PC-3 (cell line): ENCODE data around the gene TDRD7. TPM values are rescaled to one million over a fixed set of nuclear protein-coding genes. Genes with fewer than 3 reads are reported as not detected.

Source experiments
- ATAC-seq: fragments of 200-7000 bp; cut with Tn5 transposase; 2 replicates; pipeline ENCODE4 v1.9.1; 2020; ENCODE audit warnings: mild to moderate bottlenecking, moderate library complexity
- BruUV-seq: library from RNA; stranded (reverse); fragments of 400-500 nt; replicated peaks from 2 replicates; lab custom pipeline; 2021; lab: Mats Ljungman, UMichigan
- CTCF ChIA-PET: fragments of 300-600 bp; sonication (Branson Sonifier 250); formaldehyde crosslinking; loops from one replicate; lab custom pipeline; 2022; ENCODE audit warnings: antibody characterized with exemption; lab: Charles Lee
- POLR2A ChIA-PET: fragments of 300-600 bp; sonication (Branson Sonifier 250); formaldehyde crosslinking; loops from one replicate; lab custom pipeline; 2022; ENCODE audit warnings: antibody characterized with exemption; ENCODE audit not compliant: unreplicated experiment; lab: Charles Lee
- DNase-seq: peaks from one replicate; pipeline ENCODE4 v3.0.0-alpha.2; 2015
- H2AFZ ChIP-seq: fragments of 300-600 bp; sonication (generic); 2 replicates; pipeline ENCODE4 v1.6.0; 2016; ENCODE audit warnings: antibody characterized with exemption, low read length
- H3F3A ChIP-seq: fragments of 300-600 bp; sonication (generic); one replicate; pipeline ENCODE4 v1.6.0; 2017; ENCODE audit warnings: antibody characterized with exemption, low read length, control low read depth, mild to moderate bottlenecking; ENCODE audit not compliant: unreplicated experiment
- H3K27ac ChIP-seq: fragments of 300-600 bp; sonication (generic); 2 replicates; pipeline ENCODE4 v1.5.1; 2016; ENCODE audit warnings: mild to moderate bottlenecking, low read length
- H3K27me3 ChIP-seq: fragments of 300-600 bp; sonication (generic); 2 replicates; pipeline ENCODE4 v1.6.1; 2016; ENCODE audit warnings: low read length, mixed read lengths
- H3K36me3 ChIP-seq: fragments of 300-600 bp; sonication (generic); 2 replicates; pipeline ENCODE4 v1.6.1; 2016; ENCODE audit warnings: low read depth, mixed run types, low read length, mixed read lengths
- H3K4me1 ChIP-seq: fragments of 300-600 bp; sonication (generic); 2 replicates; pipeline ENCODE4 v1.5.1; 2016; ENCODE audit warnings: low read length; ENCODE audit not compliant: insufficient read depth
- H3K4me2 ChIP-seq: fragments of 300-600 bp; sonication (generic); 2 replicates; pipeline ENCODE4 v1.6.0; 2016; ENCODE audit warnings: low read length
- H3K4me3 ChIP-seq: fragments of 300-600 bp; sonication (generic); 2 replicates; pipeline ENCODE4 v1.5.1; 2016; ENCODE audit warnings: mild to moderate bottlenecking, low read length, mixed read lengths
- H3K79me2 ChIP-seq: fragments of 300-600 bp; sonication (generic); 2 replicates; pipeline ENCODE4 v1.6.1; 2017; ENCODE audit warnings: low read length, mixed read lengths
- H3K9ac ChIP-seq: fragments of 300-600 bp; sonication (generic); 2 replicates; pipeline ENCODE4 v1.6.0; 2016; ENCODE audit warnings: mild to moderate bottlenecking, low read length
- H3K9me2 ChIP-seq: fragments of 300-600 bp; sonication (generic); replicated peaks from 2 replicates; pipeline ENCODE4 v1.6.1; 2016; ENCODE audit warnings: mixed run types, low read length, mixed read lengths
- H3K9me3 ChIP-seq: fragments of 300-600 bp; sonication (generic); 2 replicates; pipeline ENCODE4 v1.6.1; 2016; ENCODE audit warnings: low read length, mixed read lengths
- H4K20me1 ChIP-seq: fragments of 300-600 bp; sonication (generic); 2 replicates; pipeline ENCODE4 v1.6.1; 2016; ENCODE audit warnings: low read length, mixed read lengths
- EZH2 ChIP-seq: fragments of 300-600 bp; sonication (generic); IDR thresholded peaks from one replicate; pipeline ENCODE4 v1.6.1; 2017; ENCODE audit warnings: antibody characterized with exemption, mild to moderate bottlenecking, low read length; ENCODE audit not compliant: unreplicated experiment
- EZH2phosphoT487 ChIP-seq: fragments of 300-600 bp; sonication (generic); IDR thresholded peaks from 2 replicates; pipeline ENCODE4 v1.6.1; 2018; ENCODE audit warnings: mild to moderate bottlenecking, antibody characterized with exemption, low read length, borderline replicate concordance
- intact Hi-C: fragments of 100-400 bp; cut with micrococcal nuclease; formaldehyde crosslinking; loops from 2 replicates; pipeline ENCODE4 v1.9.0; 2023
- total RNA-seq: library from RNA; depleted of rRNA; stranded (reverse); fragments of >200 nt; gene quantifications from 2 replicates; pipeline ENCODE4 v1.2.3, GENCODE V29; 2014
- TF ChIP-seq, protein P1 (sequence below): fragments of 300-600 bp; sonication (generic); conservative IDR thresholded peaks from 2 replicates; pipeline ENCODE4 v1.5.1; 2017; ENCODE audit warnings: antibody characterized with exemption, low read depth, mild to moderate bottlenecking, low read length

The TDRD7 gene
- total RNA-seq, 1 experiment from 2014 or later = 4.2 TPM

DNA sequence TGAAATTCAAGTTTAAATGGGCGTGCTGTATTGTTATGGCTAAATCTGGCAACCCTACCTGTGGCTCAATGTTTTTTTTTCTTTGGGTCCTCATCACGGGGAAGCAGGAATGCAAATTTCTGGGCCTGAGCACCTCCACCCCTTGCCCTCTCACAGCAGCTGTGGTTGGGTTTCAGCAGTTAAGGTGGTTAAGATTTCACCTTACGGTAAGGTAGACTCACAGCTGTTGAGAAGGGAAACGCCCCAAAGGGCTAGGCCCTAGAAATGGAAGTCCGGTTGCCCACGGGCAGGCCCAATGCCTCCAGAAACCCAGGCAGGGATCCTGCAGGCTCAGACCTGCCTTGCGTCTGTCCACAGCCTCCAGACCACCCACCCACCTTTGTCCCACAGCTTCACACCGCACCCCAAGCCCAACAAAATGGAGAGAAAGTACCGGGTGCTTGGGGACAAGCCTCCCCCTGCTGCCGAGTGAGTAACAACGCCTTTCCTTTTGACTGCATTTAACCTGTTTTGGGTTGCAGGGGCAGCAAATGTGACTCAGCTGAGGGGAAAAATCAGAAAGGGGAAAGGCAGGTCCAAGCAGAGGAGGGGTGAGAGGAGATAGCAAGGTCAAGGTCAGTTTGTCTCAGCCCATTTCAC lies 48.1 kb upstream of the TDRD7 start:
- Histone ChIP-seq H3K27me3 (no peaks in the 10 kb centered on the region), H4K20me1 (no peaks in the 10 kb centered on the region), H2AFZ (no peak overlapping the region), H3K4me3 (no peak overlapping the region), H3K4me1 (no peaks in the 10 kb centered on the region), H3F3A (no peaks in the 10 kb centered on the region), H3K4me2 (no peak overlapping the region), H3K27ac (no peak overlapping the region), H3K9me3 (no peaks in the 10 kb centered on the region), H3K9me2 (no peaks in the 10 kb centered on the region), H3K9ac (no peak overlapping the region), H3K36me3 (no peaks in the 10 kb centered on the region), H3K79me2 (no peaks in the 10 kb centered on the region)
- TF ChIP-seq EZH2 = no peak
- TF ChIP-seq EZH2phosphoT487 = no peak
- intact Hi-C loops = no loop called here
- ChIA-PET POLR2A (no interaction called here), CTCF (no interaction called here)
- ATAC-seq (no peak), DNase-seq (no peak)
- BruUV-seq = no TSS peak

DNA sequence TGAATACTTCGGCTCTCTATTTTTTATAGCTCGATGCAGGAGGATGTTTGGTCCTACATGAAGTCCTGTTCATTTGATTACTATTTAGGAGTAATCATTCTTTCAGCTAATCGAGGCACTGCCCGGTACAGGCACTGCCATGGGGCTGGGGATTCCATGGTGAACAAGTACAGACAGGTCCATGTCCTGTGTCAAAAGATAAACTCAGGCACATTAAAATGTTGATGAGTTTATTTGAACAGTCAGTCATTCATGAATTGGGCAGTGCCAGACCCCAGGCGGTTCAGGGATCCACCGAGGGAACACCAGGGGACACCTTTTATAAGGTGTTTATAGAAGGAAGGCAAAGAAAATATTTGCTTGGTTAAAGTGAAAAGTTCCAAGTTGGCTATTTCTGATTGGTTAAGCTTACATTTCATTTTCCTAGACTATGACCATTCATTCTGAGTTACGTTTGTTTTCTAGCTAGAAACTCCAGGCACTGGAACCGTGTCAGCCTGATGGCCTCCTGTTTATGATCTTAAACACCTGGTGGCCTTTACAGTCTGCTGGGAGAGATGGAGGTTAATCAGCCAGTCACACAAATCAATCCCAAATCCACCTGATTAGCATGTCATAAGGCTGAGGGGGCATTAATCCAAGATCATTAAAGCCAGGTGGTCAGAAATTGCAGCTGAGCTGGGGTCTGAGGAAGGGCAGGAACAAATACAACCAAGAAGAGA lies 47.0 kb upstream of the TDRD7 start:
- no peak for ATAC-seq
- H3K9me3 ChIP-seq = no peaks in the 10 kb centered on the region
- H2AFZ ChIP-seq = no peak overlapping the region
- H3K4me2 ChIP-seq = no peak overlapping the region
- H3K4me3 ChIP-seq = no peak overlapping the region
- H4K20me1 ChIP-seq = no peaks in the 10 kb centered on the region
- POLR2A ChIA-PET = no interaction called here
- no peaks in the 10 kb centered on the region for H3K9me2 ChIP-seq
- H3K4me1 ChIP-seq = no peaks in the 10 kb centered on the region
- H3K79me2 ChIP-seq = no peaks in the 10 kb centered on the region
- no peaks in the 10 kb centered on the region for H3K27me3 ChIP-seq
- no peak overlapping the region for H3K27ac ChIP-seq
- CTCF ChIA-PET = no interaction called here
- no peak for TF ChIP-seq EZH2phosphoT487
- TF ChIP-seq, protein P1, sequence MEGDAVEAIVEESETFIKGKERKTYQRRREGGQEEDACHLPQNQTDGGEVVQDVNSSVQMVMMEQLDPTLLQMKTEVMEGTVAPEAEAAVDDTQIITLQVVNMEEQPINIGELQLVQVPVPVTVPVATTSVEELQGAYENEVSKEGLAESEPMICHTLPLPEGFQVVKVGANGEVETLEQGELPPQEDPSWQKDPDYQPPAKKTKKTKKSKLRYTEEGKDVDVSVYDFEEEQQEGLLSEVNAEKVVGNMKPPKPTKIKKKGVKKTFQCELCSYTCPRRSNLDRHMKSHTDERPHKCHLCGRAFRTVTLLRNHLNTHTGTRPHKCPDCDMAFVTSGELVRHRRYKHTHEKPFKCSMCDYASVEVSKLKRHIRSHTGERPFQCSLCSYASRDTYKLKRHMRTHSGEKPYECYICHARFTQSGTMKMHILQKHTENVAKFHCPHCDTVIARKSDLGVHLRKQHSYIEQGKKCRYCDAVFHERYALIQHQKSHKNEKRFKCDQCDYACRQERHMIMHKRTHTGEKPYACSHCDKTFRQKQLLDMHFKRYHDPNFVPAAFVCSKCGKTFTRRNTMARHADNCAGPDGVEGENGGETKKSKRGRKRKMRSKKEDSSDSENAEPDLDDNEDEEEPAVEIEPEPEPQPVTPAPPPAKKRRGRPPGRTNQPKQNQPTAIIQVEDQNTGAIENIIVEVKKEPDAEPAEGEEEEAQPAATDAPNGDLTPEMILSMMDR = no peak
- TF ChIP-seq EZH2 = no peak
- H3K36me3 ChIP-seq = no peaks in the 10 kb centered on the region
- intact Hi-C loops = no loop called here
- H3K9ac ChIP-seq = no peak overlapping the region
- no peaks in the 10 kb centered on the region for H3F3A ChIP-seq
- DNase-seq = no peak
- BruUV-seq = no TSS peak

DNA sequence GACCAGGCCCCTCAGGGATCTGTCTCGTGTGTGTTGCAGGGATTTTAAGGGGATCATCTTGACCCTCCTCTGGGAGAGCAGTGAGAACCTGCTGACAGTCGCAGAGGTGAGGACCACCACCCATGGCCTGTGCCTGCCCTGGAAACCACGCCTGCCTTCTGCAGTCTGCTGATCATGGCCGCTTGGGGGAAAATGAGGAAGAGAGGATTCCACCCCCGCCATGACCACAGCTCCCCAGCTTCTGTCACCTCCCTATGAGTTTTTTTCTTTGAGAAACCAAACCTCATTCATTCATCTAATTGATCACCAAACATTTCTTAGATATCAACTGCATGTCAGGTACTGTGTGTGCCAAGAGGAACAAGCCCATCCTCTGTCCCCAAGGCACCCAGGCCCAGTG lies 46.3 kb upstream of the TDRD7 start:
- Histone ChIP-seq H3K27ac (no peak overlapping the region), H3K27me3 (no peaks in the 10 kb centered on the region), H3K4me3 (no peak overlapping the region), H3K36me3 (no peaks in the 10 kb centered on the region), H4K20me1 (no peaks in the 10 kb centered on the region), H3K9me2 (no peaks in the 10 kb centered on the region), H3K9ac (no peak overlapping the region), H3K4me1 (no peaks in the 10 kb centered on the region), H3K79me2 (no peaks in the 10 kb centered on the region), H3F3A (no peaks in the 10 kb centered on the region), H2AFZ (no peak overlapping the region), H3K4me2 (no peak overlapping the region), H3K9me3 (no peaks in the 10 kb centered on the region)
- CTCF ChIA-PET = no interaction called here
- POLR2A ChIA-PET = no interaction called here
- TF ChIP-seq, protein P1 = no peak
- no peak for TF ChIP-seq EZH2
- TF ChIP-seq EZH2phosphoT487 = no peak
- no peak for DNase-seq
- no TSS peak for BruUV-seq
- no peak for ATAC-seq
- intact Hi-C loops = no loop called here
